Prostate gland (tissue), 2 donors: ENCODE measurements around the gene DLK1. TPM values are rescaled to one million over a fixed set of nuclear protein-coding genes. Genes with fewer than 3 reads are reported as not detected.

Source experiments
- DNase-seq: peaks from one replicate; pipeline ENCODE4 v3.0.0-alpha.2; 2019; ENCODE audit warnings: low spot score
- H3K27ac ChIP-seq, 2 donors: fragments of 200-600 bp; sonication (generic); 2 replicates each; pipeline ENCODE4 v1.5.1; 2017 to 2019
- H3K27me3 ChIP-seq: fragments of 200-600 bp; sonication (generic); replicated peaks from 2 replicates; pipeline ENCODE4 v1.5.1; 2019; ENCODE audit not compliant: insufficient read depth
- H3K36me3 ChIP-seq, 2 donors: fragments of 200-600 bp; sonication (generic); 1 replicate in 1 of 2; 2 replicates in 1 of 2; pipeline versions ENCODE4 v1.5.1 to v1.8.1; 2017 to 2019
- H3K4me1 ChIP-seq: fragments of 200-600 bp; sonication (generic); replicated peaks from 2 replicates; pipeline ENCODE4 v1.5.1; 2019
- H3K4me3 ChIP-seq, 2 donors: fragments of 200-600 bp; sonication (generic); 2 replicates each; pipeline ENCODE4 v1.5.1; 2017 to 2019
- H3K9me3 ChIP-seq: fragments of 200-600 bp; sonication (generic); 2 replicates; pipeline ENCODE4 v1.5.1; 2017
- CTCF ChIP-seq, 4 experiments: fragments of 200-600 bp in 2 of 4; fragments of 450-650 bp in 2 of 4; sonication (generic) in 2 of 4; IDR thresholded peaks; 1 replicate in 3 of 4; 2 replicates in 1 of 4; pipeline ENCODE4 v1.5.1; 2016 to 2019; ENCODE audit warnings: antibody characterized with exemption in 4 of 4, mild to moderate bottlenecking in 2 of 4, moderate library complexity in 2 of 4
- POLR2A ChIP-seq: fragments of 450-650 bp; IDR thresholded peaks from one replicate; pipeline ENCODE4 v1.6.1; 2016; ENCODE audit warnings: antibody characterized with exemption, mild to moderate bottlenecking
- POLR2AphosphoS5 ChIP-seq: sonication (generic); formaldehyde crosslinking; IDR thresholded peaks from one replicate; pipeline ENCODE4 v1.6.1; 2017; ENCODE audit warnings: antibody characterized with exemption
- WGBS: methylation state at CpG from one replicate; pipeline ENCODE4 v1.1.5; 2018; 5-methylcytosine and 5-hydroxymethylcytosine counted together
- intact Hi-C: fragments of 100-400 bp; cut with DNase I; formaldehyde crosslinking; loops from one replicate; pipeline ENCODE4 v1.14.2; 2022
- total RNA-seq, 2 donors: library from RNA; depleted of rRNA; stranded (reverse); fragments of >200 nt; gene quantifications; one replicate each; pipeline ENCODE4 v1.1.0, GENCODE V29; 2016

Gene DLK1
- total RNA-seq, 2 donors from 2014 or later, result 0.14 to 100.0 TPM

GRCh38 chr14:100679707-100680438, 46.8 kb upstream of the DLK1 start:
- Histone ChIP-seq H3K27me3 (no peaks in the 10 kb centered on the region), H3K27ac (peak overlapping the region; percentile 21 to 41), H3K4me1 (peaks cover 5% of the 10 kb centered on the region), H3K9me3 (no peaks in the 10 kb centered on the region), H3K36me3 (no peaks in the 10 kb centered on the region), H3K4me3 (no peak overlapping the region)
- WGBS, result 63% methylated on average over 16 of the region's 16 CpGs
- DNase-seq, result no peak
- intact Hi-C loops, result no loop called here
- TF ChIP-seq POLR2A (no peak), POLR2AphosphoS5 (peak; percentile 45), CTCF (IDR thresholded peaks at IDR 0.05) (no peak)

- H3K4me1 ChIP-seq, result peaks cover 5% of the 10 kb centered on the region
- 56% methylated on average over 23 of the region's 23 CpGs for WGBS
- TF ChIP-seq CTCF (IDR thresholded peaks at IDR 0.05), result no peak
- peak; percentile 78 for TF ChIP-seq POLR2AphosphoS5
- no peak for TF ChIP-seq POLR2A
- H3K4me3 ChIP-seq, result no peak overlapping the region
- no peaks in the 10 kb centered on the region for H3K9me3 ChIP-seq
- peak overlapping the region; percentile 21 to 41 for H3K27ac ChIP-seq
- DNase-seq, result peak; percentile 36
- intact Hi-C loops, result no loop called here
- H3K36me3 ChIP-seq, result no peaks in the 10 kb centered on the region
- H3K27me3 ChIP-seq, result no peaks in the 10 kb centered on the region
These were observed 46.1 kb upstream of the DLK1 start for GRCh38 chr14:100680439-100681051.

- DNase-seq, result no peak
- Histone ChIP-seq H3K4me3 (no peak overlapping the region), H3K4me1 (peaks cover 5% of the 10 kb centered on the region), H3K9me3 (no peaks in the 10 kb centered on the region), H3K27ac (peak overlapping the region in 1 of 2 donors; percentile 21), H3K36me3 (no peaks in the 10 kb centered on the region), H3K27me3 (no peaks in the 10 kb centered on the region)
- 88% methylated on average over 13 of the region's 13 CpGs for WGBS
- TF ChIP-seq POLR2AphosphoS5 (no peak), POLR2A (no peak), CTCF (IDR thresholded peaks at IDR 0.05) (no peak)
- intact Hi-C loops, result no loop called here
These were observed 45.6 kb upstream of the DLK1 start for GRCh38 chr14:100681111-100681510.

GRCh38 chr14:100682749-100683148, 43.9 kb upstream of the DLK1 start:
- Histone ChIP-seq H3K27ac (no peak overlapping the region), H3K4me1 (peaks cover 5% of the 10 kb centered on the region), H3K27me3 (no peaks in the 10 kb centered on the region), H3K36me3 (no peaks in the 10 kb centered on the region), H3K9me3 (no peaks in the 10 kb centered on the region), H3K4me3 (no peak overlapping the region)
- intact Hi-C loops, result no loop called here
- no peak for DNase-seq
- 90% methylated on average over 2 of the region's 2 CpGs for WGBS
- TF ChIP-seq CTCF (IDR thresholded peaks at IDR 0.05), result no peak
- no peak for TF ChIP-seq POLR2AphosphoS5
- TF ChIP-seq POLR2A, result no peak

GRCh38 chr14:100683578-100683977, 43.1 kb upstream of the DLK1 start:
- Histone ChIP-seq H3K27ac (no peak overlapping the region), H3K4me1 (no peaks in the 10 kb centered on the region), H3K4me3 (no peak overlapping the region), H3K36me3 (no peaks in the 10 kb centered on the region), H3K9me3 (no peaks in the 10 kb centered on the region), H3K27me3 (no peaks in the 10 kb centered on the region)
- no peak for DNase-seq
- intact Hi-C loops, result no loop called here
- 57% methylated on average over 7 of the region's 7 CpGs for WGBS
- no peak for TF ChIP-seq POLR2AphosphoS5
- TF ChIP-seq POLR2A, result no peak
- no peak for TF ChIP-seq CTCF (IDR thresholded peaks at IDR 0.05)
